ENCODE data around the gene RAB24.

- TF ChIP-seq CHD2 (IDR thresholded peaks at IDR 0.05; ENCODE audit: low read length, partially characterized antibody) (no peak), CTCF (IDR thresholded peaks at IDR 0.05) (no peak), CEBPB (IDR thresholded peaks at IDR 0.05) (no peak), POLR2A (IDR thresholded peaks at IDR 0.05; ENCODE audit: low read length) (no peak)
Measured at GRCh38 chr5:177288191-177288590, 15.3 kb downstream of the RAB24 start.
